Effector CD8-positive, alpha-beta T cell (primary cell): ENCODE measurements around the gene SBNO2.
"Not testable (repeated sequence)": the region's sequence is repeated elsewhere in the genome, so short reads cannot be mapped to it uniquely, and the experiment has no call there.

Experiments used
- DNase-seq: peaks from one replicate; lab custom pipeline; 2025; lab: John Stamatoyannopoulos, UW

The SBNO2 gene

GRCh38 chr19:1136621-1137317 lies 37.3 kb downstream of the SBNO2 start:
- no peak for DNase-seq

GRCh38 chr19:1136201-1136600 lies 37.9 kb downstream of the SBNO2 start:
- DNase-seq: no peak

GRCh38 chr19:1135454-1135853 lies 38.6 kb downstream of the SBNO2 start:
- DNase-seq: no peak

- DNase-seq: no peak
These were observed 39.6 kb downstream of the SBNO2 start for GRCh38 chr19:1134431-1134830.

GRCh38 chr19:1133471-1133929 lies 40.6 kb downstream of the SBNO2 start:
- peak; percentile 29 for DNase-seq

- peak; percentile 24 for DNase-seq
These were observed 41.3 kb downstream of the SBNO2 start for GRCh38 chr19:1132552-1133383.

GRCh38 chr19:1131718-1132551 lies 42.1 kb downstream of the SBNO2 start:
- peak; percentile 67 for DNase-seq

- DNase-seq: no peak
These were observed 43.0 kb downstream of the SBNO2 start for GRCh38 chr19:1130771-1131717.

- DNase-seq: no peak
These were observed 44.5 kb downstream of the SBNO2 start for GRCh38 chr19:1129535-1129934.

GRCh38 chr19:1129084-1129483 lies 45.0 kb downstream of the SBNO2 start:
- not testable (repeated sequence) for DNase-seq

GRCh38 chr19:1128106-1128505 lies 46.0 kb downstream of the SBNO2 start:
- no peak for DNase-seq

- no peak for DNase-seq
These were observed 46.9 kb downstream of the SBNO2 start for GRCh38 chr19:1126984-1127760.

GRCh38 chr19:1125601-1126467 lies 48.2 kb downstream of the SBNO2 start:
- DNase-seq: no peak

GRCh38 chr19:1123885-1124677 lies 50.0 kb downstream of the SBNO2 start:
- no peak for DNase-seq

GRCh38 chr19:1123381-1123780 lies 50.7 kb downstream of the SBNO2 start:
- no peak for DNase-seq

- no peak for DNase-seq
These were observed 51.1 kb downstream of the SBNO2 start for GRCh38 chr19:1122972-1123363.

- no peak for DNase-seq
These were observed 51.8 kb downstream of the SBNO2 start for GRCh38 chr19:1122021-1122971.
